Stimulated activated CD4-positive, alpha-beta T cell treated with anti-CD3 and anti-CD28 coated beads, TNF-alpha, amount 100 ng/mL, for 4 hours (primary cell): Measurements from ENCODE around the gene DCTPP1.

Experiments used
- DNase-seq, 3 experiments: peaks; one replicate each; pipeline ENCODE4 v3.0.0-alpha.2; 2020; ENCODE audit warnings: low read depth in 3 of 3

DCTPP1 gene

DNA sequence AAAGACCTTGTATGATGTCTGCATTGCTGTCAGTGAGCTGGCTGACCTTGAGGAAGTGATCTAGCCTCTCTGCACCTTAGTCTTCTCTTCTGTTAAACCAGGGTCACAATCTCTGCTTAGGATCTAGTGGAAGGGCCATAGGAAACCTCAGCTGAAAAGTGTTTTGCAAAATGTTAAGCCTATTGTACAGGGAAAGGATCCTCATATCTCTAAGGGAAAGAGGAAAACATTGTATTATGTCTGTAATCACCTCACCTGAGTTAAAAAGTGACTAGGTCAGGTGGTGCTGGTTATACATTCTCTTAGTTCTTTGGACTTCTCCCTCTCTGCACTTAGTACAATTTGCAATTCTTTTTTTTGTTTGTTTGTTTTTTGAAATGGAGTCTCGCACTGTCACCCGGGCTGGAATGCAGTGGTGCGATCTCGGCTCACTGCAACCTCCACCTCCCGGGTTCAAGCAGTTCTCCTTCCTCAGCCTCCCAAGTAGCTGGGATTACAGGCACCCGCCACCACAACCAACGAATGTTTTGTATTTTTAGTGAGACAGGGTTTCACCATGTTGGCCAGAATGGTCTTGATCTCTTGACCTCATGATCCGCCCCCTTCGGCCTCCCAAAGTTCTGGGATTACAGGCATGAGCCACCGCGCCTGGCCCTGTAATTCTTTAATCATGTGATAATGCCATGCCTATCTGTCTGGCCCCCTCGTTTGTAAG, 17.8 kb upstream of the DCTPP1 start:
- DNase-seq: no peak

DNA sequence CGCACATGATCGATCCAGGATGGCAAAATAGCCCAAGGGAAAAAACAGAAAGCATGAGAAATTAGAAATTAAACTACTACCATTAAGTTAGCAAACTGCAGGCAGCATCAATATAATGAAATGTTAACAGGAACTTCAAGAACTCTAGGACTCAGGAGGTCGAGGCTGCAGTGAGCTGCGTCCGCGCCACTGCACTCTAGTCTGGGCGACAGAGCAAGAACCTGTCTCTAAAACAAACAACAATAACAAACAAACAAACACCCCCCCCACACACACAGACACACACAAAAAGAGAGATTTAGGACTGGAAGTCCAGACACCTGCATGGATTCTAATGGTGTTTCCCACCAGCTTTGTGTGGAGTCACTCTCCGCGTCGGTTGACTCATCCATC, 16.4 kb upstream of the DCTPP1 start:
- no peak for DNase-seq

DNA sequence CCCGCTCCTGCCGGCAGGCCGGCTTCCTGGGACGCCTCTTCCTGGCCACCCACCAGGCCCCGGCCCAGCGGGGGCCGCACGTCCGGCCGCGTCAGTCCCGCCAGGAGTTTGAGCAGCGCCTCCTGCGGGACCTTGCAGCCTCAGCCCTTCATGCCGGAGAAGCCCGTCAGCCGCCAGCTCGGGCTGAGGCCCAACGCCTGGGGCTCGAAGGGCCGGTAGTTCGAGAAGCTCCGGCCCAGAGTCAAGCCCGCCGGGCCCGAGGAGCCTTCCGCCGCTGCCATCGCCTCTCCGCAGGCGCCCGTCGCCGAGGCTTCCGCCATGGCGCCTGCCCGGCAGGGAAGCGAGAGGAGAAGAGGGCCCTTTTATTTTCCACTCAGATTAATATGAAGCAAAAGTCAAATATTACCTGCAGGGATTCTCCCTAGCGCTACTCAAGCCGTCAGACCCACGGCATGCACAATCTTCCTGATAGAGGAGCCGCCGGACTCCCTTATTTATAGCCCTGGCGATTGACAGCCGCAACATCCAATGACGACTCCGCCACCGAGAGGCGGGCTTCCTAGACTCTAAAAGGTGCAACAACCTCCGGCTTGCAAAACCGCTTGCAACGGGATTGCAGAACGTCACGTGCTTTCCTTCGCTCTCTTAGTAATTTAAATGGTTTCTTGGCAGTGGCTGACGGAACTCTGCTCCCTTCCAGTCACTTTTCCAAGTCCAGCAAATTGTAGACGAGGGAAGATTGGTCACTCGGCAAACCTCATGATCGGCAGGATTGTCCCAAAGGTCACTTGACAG, 15.8 kb upstream of the DCTPP1 start, which contains the start of gene SEPHS2:
SEPHS2 (minus strand) TSS at position 467 of the 795 bp plus-strand sequence; CDS start at position 320, 147 bp downstream.
- peak; percentile 84 to 95 (median 91) for DNase-seq

DNA sequence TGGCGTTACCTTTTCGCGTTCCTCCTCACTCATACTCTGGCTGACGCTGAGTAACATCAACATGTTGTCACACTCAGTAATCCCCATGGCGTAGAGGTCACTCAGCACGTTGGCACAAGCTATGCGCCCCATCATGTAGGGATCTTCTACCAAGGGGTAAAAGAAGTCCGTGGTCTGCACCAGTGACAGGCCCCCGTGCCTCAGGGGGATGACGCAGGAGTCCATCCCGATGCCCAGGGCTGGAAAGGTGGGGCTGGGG, 15.2 kb upstream of the DCTPP1 start:
- no peak for DNase-seq

DNA sequence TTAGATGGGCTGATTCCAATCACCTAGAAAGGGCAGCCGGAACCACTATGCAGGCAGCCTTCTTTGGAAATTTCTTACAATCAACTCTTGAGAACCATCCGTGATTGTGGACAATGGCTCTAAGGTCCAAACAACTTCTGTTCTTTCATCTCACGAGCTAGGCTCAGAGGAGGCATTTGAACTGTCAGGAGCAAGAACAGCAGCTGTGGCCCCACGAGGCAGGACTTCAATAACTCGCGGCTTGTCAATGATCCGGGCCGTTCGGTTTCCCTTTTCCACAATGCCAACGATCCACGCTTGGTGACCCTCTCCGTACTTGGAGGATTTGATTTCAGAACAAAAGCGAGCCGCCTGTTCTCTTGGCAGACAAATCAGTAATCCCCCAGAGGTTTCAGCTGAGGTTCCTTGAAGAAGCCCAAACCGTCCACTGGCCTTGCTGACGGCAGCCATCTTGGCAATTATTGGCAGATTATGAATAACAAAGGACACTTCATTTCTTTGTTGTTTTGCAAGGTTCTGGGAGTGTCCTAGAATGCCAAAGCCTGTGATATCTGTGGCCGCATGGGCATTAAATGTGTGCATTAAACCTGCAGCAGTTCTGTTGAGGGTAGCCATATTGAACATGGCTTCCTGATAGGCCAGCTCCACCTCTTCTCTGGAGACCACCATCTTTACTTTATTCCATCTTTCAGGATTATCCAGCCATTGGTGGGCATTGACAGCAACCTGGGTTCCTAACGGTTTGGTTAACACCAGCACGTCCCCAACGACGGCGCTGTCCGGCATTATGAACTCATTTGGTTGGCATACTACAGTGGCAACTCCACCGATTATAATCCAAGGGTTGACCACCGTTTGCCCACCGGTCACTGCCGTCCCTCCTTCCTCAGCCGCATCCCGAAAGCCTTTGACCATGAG, 14.7 kb upstream of the DCTPP1 start:
- no peak for DNase-seq

DNA sequence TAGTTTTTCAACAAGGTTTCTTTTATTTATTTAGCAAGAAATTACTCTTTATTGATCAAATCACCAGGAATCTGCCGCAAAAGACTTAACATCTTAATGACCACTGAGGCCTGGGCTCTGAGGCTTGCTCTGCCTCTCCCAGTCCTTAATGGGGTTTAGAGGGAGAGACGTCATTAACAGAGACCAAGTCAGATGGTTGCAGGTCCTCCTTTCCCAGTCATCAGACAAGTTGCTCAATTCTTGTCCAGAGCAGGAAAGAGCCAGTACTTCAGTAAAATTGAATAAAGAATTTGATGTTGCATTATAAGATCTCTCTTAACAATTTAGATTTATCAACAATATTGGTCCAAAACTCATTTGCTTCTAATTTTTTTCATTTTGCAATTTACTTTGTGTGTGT, 13.8 kb upstream of the DCTPP1 start:
- DNase-seq: no peak

DNA sequence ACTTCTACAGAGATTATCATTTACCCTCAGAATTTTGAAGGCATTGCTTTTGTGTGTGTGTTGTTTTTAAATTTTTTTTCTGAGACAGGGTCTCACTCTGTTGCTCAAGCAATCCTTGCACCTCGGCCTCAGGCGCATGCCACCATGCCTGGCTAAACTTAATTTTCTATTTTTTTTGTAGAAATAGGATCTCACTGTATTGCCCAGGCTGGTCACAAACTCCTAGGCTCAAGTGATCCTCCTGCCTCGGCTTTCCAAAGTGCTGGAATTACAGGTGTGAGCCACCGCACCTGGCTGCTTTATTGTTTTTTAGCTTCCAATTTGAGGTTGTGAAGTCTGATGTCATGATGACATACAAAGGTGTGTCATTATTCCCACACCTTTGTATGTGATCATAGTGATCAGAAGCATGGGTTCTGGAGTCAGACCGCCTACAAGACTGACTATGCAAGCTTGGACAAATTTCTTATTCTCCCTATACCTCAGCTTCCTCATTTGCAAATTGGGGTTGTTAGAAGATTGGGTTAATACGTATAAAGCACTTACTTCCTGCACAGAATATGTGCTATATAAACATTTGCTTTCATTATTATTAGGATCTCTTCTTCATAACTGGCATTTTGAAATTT, 10.0 kb upstream of the DCTPP1 start:
- DNase-seq: no peak

DNA sequence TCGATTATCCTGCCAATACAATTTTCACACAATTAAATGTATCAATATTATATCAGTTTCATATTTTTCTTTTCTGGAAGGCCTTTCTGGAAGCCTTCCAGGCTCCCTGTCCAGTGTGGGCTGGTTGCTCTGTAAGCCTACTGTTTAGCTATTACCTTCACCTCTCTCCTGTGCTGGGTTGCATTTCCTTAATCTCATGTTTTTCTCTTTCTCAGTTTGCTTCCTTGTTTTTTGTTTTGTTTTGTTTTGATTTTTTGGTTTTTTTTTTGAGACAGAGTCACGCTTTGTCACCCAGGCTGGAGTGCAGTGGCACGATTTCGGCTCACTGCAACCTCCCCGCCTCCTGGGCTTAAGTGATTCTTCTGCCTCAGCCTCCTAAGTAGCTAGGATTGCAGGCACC, 9.0 kb upstream of the DCTPP1 start:
- DNase-seq: no peak

DNA sequence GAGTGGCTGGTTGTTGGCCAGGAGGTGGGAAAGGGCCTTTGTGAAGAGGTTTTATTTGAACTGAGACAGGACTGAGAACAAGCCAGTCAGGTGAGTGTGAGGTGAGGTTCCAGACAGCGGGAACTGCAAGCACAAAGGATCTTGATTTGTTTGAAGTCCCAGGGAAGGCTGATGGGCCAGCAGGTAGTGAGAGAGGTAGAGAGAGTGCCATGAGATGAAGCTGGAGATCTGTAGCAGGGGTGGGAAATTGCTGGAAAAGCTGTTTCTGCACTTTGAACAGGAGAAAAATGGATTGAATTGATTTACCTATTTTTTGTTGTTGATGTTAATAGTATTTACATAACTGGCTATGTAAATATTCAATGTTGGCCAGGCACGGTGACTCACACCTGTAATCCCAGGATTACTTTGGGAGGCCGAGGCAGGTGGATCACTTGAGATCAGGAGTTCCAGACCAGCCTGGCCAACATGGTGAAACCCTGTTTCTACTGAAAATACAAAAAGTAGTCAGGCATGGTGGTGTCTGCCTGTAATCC, 7.7 kb upstream of the DCTPP1 start:
- DNase-seq: no peak

DNA sequence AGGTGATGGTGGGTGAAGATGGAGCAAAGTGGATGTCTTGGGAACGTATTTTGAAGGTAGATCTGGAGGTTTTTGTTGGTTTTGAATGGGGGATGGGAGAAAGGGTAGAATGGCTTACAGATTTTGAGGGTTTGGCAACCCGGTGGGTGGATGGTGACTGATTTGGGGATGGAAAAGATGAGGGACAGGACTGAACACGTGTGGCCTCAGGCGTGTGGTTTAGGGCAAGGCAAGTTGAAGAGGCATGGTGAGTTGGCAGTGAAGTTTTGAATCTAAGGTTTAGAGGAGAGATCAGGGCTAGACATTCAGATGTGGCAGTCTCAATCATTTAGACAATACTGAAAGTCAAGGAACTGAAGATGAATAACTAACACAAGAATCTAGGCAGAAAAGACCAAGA, 5.0 kb upstream of the DCTPP1 start:
- DNase-seq: no peak

DNA sequence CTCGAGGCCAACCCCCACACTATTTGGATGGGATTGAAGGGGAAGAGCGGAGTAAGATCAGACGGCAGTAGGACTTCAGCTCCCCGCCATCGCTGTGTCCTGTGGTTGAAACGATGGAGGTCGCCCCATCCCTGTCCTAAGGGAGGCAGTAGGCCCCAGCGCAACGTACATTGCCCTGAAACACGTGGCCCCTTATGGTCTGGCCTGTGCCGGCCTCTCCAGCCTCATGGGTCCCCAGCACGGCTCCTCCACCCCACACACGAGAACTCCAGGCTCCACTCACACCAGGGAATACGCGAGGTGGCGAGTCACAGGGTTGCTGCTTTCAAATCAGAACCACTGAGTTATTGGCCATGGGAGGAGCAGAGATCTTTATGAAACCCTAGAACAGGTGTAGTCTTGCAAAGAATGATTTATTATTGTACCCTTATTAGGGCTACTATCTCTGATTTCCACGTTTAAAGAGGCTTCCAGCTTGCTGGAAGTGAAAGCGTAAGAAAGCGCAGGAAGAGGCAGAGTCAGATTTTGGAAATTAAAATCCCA, 669 bp upstream of the DCTPP1 start:
- no peak for DNase-seq

DNA sequence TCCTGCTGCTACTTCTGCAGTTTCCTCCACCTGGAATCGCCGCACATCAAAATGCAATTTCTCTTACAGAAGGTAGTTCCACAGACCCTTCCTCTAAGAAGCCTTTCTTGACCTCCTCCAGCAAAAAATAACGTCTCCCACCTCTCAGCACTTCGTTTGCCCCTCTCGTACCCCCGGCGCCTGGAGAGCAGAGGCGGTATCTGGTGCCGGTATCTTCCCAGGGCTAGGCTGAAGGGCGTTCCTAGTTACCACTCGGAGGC, 482 bp downstream of the DCTPP1 start:
- no peak for DNase-seq

DNA sequence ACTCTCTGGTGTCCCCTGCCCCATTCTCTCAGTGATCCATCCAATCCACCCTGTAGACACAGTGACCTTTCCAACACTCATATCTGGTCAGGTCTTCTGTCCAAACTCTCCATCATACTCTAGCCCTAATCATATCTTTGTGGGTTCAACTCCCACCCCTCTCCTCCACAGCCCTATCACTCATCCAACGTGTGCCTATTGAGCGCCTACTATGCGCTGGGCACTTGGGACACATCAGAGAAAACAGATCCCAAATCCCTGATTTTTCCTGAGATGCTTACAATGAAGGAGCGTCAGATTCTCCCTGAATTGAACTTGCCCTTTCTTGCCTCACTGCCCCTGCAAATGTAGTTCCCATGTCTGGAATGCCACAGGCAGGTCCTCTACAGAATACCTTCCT, 1.8 kb downstream of the DCTPP1 start:
- no peak for DNase-seq

DNA sequence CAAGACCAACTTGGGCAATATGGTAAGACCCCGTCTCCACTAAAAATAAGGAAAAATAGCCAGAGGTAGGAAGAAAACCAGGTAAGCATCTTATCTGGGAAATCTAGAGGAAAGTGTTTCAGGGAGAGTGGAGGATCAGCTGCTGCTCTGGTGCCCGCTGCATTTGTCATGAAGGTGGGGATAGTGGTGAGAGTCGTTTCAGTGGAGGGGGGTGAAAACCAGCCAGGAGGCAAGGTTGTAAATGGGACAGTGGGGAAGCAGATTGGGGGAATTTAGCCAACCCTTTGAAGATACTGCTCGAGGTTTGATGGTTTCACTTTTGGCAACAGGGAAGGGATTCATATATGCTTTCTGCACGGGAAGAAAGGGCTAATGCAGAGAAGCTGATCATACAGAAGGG, 8.8 kb downstream of the DCTPP1 start:
- DNase-seq: no peak

DNA sequence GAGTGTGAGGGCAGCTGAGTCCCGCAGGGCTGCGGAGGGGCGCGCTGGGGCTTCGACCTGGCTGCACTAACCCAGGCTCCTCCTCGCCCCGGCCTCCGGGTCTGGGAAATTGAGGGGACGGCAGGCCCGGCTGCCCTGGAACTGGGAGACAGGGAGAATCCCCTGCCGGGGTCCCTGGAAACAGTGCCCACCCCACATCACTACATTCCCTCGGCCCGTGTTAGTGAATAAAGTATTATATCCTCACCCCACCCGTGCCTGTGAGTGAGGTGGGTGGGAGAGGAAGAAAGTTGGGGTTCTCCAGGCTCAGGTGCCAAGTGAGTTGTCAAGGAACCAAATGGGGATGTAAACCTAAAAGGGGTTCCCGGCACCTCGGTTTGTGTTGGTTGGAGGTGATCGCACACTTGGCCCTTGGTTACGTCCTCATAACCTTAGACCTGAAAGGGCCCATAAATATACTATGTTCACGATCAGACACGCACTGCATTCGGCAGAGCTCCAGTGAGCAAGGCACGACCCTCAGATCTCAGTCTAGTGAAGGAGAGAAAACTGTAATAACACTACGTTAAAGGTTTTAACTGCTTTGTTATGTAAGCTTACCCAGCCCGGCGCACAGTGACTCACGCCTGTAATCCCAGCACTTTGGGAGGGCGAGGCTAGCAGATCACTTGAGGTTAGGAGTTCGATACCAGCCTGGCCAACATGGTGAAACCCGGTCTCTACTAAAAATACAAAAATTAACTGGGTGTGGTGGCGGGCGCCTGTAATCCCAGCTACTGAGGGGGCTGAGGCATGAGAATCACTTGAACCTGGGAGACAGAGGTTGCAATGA, 11.3 kb downstream of the DCTPP1 start:
- DNase-seq: no peak

DNA sequence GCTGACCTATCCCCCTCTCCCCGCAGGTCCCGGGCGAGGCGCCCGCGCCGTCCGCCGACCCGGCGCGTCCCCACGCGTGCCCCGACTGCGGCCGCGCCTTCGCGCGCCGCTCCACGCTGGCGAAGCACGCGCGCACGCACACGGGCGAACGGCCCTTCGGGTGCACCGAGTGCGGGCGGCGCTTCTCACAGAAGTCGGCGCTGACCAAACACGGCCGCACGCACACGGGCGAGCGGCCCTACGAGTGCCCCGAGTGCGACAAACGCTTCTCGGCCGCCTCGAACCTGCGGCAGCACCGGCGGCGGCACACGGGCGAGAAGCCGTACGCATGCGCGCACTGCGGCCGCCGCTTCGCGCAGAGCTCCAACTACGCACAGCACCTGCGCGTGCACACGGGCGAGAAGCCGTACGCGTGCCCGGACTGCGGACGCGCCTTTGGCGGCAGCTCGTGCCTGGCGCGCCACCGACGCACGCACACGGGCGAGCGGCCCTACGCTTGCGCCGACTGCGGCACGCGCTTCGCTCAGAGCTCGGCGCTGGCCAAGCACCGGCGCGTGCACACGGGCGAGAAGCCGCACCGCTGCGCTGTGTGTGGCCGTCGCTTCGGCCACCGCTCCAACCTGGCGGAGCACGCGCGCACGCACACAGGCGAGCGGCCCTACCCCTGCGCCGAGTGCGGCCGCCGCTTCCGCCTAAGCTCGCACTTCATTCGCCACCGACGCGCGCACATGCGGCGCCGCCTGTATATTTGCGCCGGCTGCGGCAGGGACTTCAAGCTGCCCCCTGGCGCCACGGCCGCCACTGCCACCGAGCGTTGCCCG, 12.1 kb downstream of the DCTPP1 start:
- DNase-seq: peak; percentile 75 to 86 (median 75)

DNA sequence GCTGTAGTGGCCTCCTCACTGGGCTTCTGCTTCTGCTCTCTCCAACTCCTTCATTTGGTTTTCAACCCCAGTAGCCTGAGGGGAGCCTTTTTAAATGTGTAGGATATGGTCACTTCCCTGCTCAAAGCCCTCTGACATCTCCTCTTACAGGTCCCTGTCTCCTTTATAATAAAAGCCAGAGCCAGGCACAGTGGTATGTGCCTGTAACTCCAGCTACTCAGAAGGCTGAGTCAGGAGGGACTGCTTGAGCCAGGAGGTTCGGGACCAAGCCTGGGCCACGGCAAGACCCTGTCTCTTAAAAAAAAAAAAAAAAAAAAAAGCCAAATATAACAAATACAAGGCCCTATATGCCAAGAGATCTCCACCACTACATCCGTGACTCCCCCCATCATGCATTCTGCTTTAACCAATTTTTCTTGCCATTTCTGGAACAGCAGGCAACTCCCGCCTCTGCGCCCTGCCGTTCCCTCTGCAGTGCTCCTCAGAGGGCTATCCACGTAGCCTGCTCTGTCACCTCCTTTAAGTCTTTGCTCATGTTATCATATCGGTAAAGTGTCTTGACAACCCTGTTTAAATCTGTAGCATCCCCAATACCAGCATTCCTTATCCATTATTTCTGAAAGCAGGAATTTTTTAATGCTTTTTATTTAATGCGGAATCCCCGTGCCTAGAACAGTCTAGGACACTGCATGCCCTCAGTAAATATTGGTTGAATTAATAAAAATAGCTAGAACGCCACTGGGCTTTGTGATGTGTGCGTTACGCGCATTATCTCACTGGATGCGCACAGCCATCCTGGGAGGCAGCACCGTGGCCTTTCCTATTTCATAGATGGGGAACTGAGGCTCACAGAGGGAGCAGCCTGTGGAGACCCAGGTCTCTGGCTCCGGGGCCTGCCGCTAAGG, 13.0 kb downstream of the DCTPP1 start:
- no peak for DNase-seq

DNA sequence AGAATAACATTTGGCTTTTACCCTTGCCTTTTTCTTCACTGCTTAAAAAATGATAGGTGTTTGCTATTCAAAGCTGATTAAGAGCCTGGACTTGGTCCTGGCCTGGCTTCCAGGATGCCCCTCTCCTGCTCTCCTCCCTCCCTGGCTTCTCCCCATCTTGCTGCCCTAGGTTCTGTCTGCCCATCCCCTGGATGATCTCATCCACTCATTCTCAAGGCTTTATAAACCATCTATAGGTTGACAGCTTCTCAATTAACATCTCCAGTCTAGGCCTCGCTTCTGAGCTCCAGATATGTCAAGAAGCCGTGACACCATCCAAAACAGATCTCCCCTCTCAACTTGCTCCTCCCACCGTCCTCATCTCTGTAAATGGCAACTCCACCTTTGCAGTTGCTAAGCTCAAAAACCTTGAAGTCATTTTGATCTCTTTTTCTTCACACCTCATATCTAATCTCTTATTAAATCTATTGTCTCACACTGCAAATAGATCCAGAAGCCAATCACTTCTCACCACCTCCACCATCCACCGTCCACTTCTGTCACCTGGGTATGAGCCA, 13.7 kb downstream of the DCTPP1 start:
- no peak for DNase-seq

DNA sequence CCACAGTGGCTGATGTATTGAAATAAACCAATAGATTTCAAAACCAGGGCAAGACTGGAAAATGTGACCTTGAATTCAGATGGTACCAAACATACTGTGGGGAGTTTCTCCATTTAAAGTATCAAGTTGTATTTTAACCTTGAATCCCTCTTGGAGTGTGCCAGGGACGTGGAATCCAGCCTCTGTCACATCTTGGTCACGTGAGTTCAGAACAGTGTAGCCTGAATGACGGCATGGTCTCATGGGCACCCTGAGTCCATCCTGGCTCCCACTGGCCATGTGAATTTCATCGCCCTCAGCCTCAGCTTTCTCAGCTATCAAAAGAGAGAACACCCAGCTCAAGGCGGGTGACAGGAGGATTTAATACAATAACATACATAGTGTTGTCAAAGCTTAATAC, 15.7 kb downstream of the DCTPP1 start:
- no peak for DNase-seq
